Thyroid gland (tissue), 4 donors: ENCODE results near the gene PCDHGC5. TPM values are rescaled to one million over a fixed set of nuclear protein-coding genes. Genes with fewer than 3 reads are reported as not detected.

Source experiments
- DNase-seq, 2 donors: peaks; one replicate each; pipeline ENCODE4 v3.0.0-alpha.2; 2019
- H3K27ac ChIP-seq, 3 donors: fragments of 200-600 bp; sonication (generic); 1 replicate in 2 of 3; 2 replicates in 1 of 3; pipeline ENCODE4 v1.5.1; 2016 to 2019; ENCODE audit warnings: mild to moderate bottlenecking in 1 of 3, moderate library complexity in 1 of 3
- H3K27me3 ChIP-seq: fragments of 200-600 bp; sonication (generic); one replicate; pipeline ENCODE4 v1.5.1; 2019
- H3K36me3 ChIP-seq, 2 donors: fragments of 200-600 bp; sonication (generic); one replicate each; pipeline ENCODE4 v1.5.1; 2016 to 2019
- H3K4me1 ChIP-seq, 2 donors: fragments of 200-600 bp; sonication (generic); one replicate each; pipeline ENCODE4 v1.5.1; 2017 to 2019
- H3K4me3 ChIP-seq, 3 donors: fragments of 200-600 bp; sonication (generic); replicated peaks in 1 of 3; 1 replicate in 2 of 3; 2 replicates in 1 of 3; pipeline ENCODE4 v1.5.1; 2016; ENCODE audit warnings: mild to moderate bottlenecking in 1 of 3
- H3K9me3 ChIP-seq: fragments of 200-600 bp; sonication (generic); one replicate; pipeline ENCODE4 v1.5.1; 2017
- CTCF ChIP-seq, 6 experiments: fragments of 200-600 bp in 3 of 6; fragments of 450-650 bp in 3 of 6; sonication (generic) in 3 of 6; IDR thresholded peaks; one replicate each; pipeline ENCODE4 v1.5.1; 2016 to 2019; ENCODE audit warnings: antibody characterized with exemption in 6 of 6, mild to moderate bottlenecking in 2 of 6, inconsistent platforms in 1 of 6, moderate library complexity in 1 of 6
- POLR2A ChIP-seq, 2 donors: fragments of 450-650 bp; IDR thresholded peaks; one replicate each; pipeline ENCODE4 v1.6.1; 2017; ENCODE audit warnings: antibody characterized with exemption in 2 of 2, mild to moderate bottlenecking in 2 of 2, moderate library complexity in 1 of 2
- WGBS, 2 donors: methylation state at CpG; one replicate each; pipeline ENCODE4 v1.1.5; 2017; 5-methylcytosine and 5-hydroxymethylcytosine counted together
- intact Hi-C: fragments of 100-400 bp; cut with DNase I; formaldehyde crosslinking; loops from one replicate; pipeline ENCODE4 v1.15.1; 2023
- total RNA-seq, 4 donors: library from RNA; depleted of rRNA; stranded (reverse); fragments of >200 nt; gene quantifications; one replicate each; pipeline ENCODE4 v1.2.3, GENCODE V29; 2016

The PCDHGC5 gene
- total RNA-seq, 4 donors from 2014 or later: 1.8 to 3.4 (median 2.1) TPM

- intact Hi-C loops: no loop called here
Observed at GRCh38 chr5:141485321-141486055, 3.4 kb upstream of the PCDHGC5 start.

GRCh38 chr5:141486091-141486490 lies 2.8 kb upstream of the PCDHGC5 start:
- Histone ChIP-seq H3K27me3 (no peaks in the 10 kb centered on the region), H3K36me3 (no peaks in the 10 kb centered on the region), H3K4me1 (peaks cover 11 to 32% of the 10 kb centered on the region in 2 donors), H3K27ac (no peak overlapping the region), H3K9me3 (no peaks in the 10 kb centered on the region), H3K4me3 (no peak overlapping the region)
- intact Hi-C loops: no loop called here
- 93 to 96% methylated on average over 6 to 7 of the region's 9 CpGs for WGBS, 2 donors
- no peak for TF ChIP-seq CTCF (IDR thresholded peaks at IDR 0.05)
- no peak for TF ChIP-seq POLR2A (IDR thresholded peaks at IDR 0.05)
- DNase-seq: no peak

More at GRCh38 chr5:141485321-141486055, 3.4 kb upstream of the PCDHGC5 start:
- Histone ChIP-seq H3K9me3 (no peaks in the 10 kb centered on the region), H3K27ac (no peak overlapping the region), H3K4me1 (peaks cover 7 to 31% of the 10 kb centered on the region in 2 donors), H3K27me3 (no peaks in the 10 kb centered on the region), H3K4me3 (peak overlapping the region in 1 of 3 donors; percentile 18), H3K36me3 (no peaks in the 10 kb centered on the region)
- peak; percentile 72 to 76 for DNase-seq
- WGBS, 2 donors: 47 to 49% methylated on average over 27 to 37 of the region's 38 CpGs
- TF ChIP-seq CTCF (IDR thresholded peaks at IDR 0.05) (no peak), POLR2A (IDR thresholded peaks at IDR 0.05) (no peak)

- WGBS, 2 donors: 77 to 93% methylated on average over 5 to 7 of the region's 7 CpGs
- no peaks in the 10 kb centered on the region for H3K27me3 ChIP-seq
- DNase-seq: no peak
- intact Hi-C loops: no loop called here
- no peak overlapping the region for H3K27ac ChIP-seq
- TF ChIP-seq POLR2A (IDR thresholded peaks at IDR 0.05) (no peak), CTCF (IDR thresholded peaks at IDR 0.05) (no peak)
- H3K4me1 ChIP-seq: peaks cover 19 to 42% of the 10 kb centered on the region in 2 donors
- no peaks in the 10 kb centered on the region for H3K36me3 ChIP-seq
- H3K4me3 ChIP-seq: no peak overlapping the region
- no peaks in the 10 kb centered on the region for H3K9me3 ChIP-seq
Observed at GRCh38 chr5:141487131-141487530, 1.8 kb upstream of the PCDHGC5 start.

- TF ChIP-seq POLR2A (IDR thresholded peaks at IDR 0.05) (no peak), CTCF (IDR thresholded peaks at IDR 0.05) (no peak)
- Histone ChIP-seq H3K4me3 (no peak overlapping the region), H3K27me3 (no peaks in the 10 kb centered on the region), H3K4me1 (peaks cover 13 to 38% of the 10 kb centered on the region in 2 donors), H3K9me3 (no peaks in the 10 kb centered on the region), H3K36me3 (no peaks in the 10 kb centered on the region), H3K27ac (no peak overlapping the region)
- DNase-seq: no peak
- intact Hi-C loops: no loop called here
- WGBS, 2 donors: 92 to 95% methylated on average over 6 to 10 of the region's 10 CpGs
Observed at GRCh38 chr5:141489841-141490240, 960 bp downstream of the PCDHGC5 start.

GRCh38 chr5:141490271-141490670 lies 1.4 kb downstream of the PCDHGC5 start:
- no peaks in the 10 kb centered on the region for H3K36me3 ChIP-seq
- intact Hi-C loops: no loop called here
- peaks cover 12 to 35% of the 10 kb centered on the region in 2 donors for H3K4me1 ChIP-seq
- H3K9me3 ChIP-seq: no peaks in the 10 kb centered on the region
- no peak overlapping the region for H3K27ac ChIP-seq
- H3K27me3 ChIP-seq: no peaks in the 10 kb centered on the region
- 93 to 96% methylated on average over 10 of the region's 10 CpGs for WGBS, 2 donors
- TF ChIP-seq CTCF (IDR thresholded peaks at IDR 0.05) (no peak), POLR2A (IDR thresholded peaks at IDR 0.05) (no peak)
- DNase-seq: no peak
- H3K4me3 ChIP-seq: no peak overlapping the region
